Fibroblast of mammary gland (primary cell): ENCODE data around the gene MYLK4.

Experiments
- DNase-seq: peaks from one replicate; pipeline ENCODE4 v3.0.0-alpha.2; 2010; ENCODE audit warnings: low read depth
- H3K4me3 ChIP-seq: 2 replicates; pipeline ENCODE4 v1.5.1; 2011; ENCODE audit warnings: low read depth, mild to moderate bottlenecking, low read length, moderate library complexity; ENCODE audit not compliant: control insufficient read depth
- TF ChIP-seq, protein P1 (sequence below): conservative IDR thresholded peaks from 2 replicates; pipeline ENCODE4 v1.5.1; 2011; ENCODE audit warnings: low read depth, low read length, inconsistent platforms; ENCODE audit not compliant: control insufficient read depth, insufficient read depth

Gene MYLK4

GRCh38 chr6:2750832-2751231 is at the start of gene MYLK4:
MYLK4 (minus strand) TSS chr6:2750922; CDS start chr6:2749294, 1,628 bp downstream.
- no peak within 1 kb of the TSS for H3K4me3 ChIP-seq

GRCh38 chr6:2799936-2800527 is 49.3 kb upstream of the MYLK4 start:
- H3K4me3 ChIP-seq = no peak overlapping the region
- DNase-seq = no peak
- TF ChIP-seq, protein P1, sequence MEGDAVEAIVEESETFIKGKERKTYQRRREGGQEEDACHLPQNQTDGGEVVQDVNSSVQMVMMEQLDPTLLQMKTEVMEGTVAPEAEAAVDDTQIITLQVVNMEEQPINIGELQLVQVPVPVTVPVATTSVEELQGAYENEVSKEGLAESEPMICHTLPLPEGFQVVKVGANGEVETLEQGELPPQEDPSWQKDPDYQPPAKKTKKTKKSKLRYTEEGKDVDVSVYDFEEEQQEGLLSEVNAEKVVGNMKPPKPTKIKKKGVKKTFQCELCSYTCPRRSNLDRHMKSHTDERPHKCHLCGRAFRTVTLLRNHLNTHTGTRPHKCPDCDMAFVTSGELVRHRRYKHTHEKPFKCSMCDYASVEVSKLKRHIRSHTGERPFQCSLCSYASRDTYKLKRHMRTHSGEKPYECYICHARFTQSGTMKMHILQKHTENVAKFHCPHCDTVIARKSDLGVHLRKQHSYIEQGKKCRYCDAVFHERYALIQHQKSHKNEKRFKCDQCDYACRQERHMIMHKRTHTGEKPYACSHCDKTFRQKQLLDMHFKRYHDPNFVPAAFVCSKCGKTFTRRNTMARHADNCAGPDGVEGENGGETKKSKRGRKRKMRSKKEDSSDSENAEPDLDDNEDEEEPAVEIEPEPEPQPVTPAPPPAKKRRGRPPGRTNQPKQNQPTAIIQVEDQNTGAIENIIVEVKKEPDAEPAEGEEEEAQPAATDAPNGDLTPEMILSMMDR = no peak

More at GRCh38 chr6:2750832-2751231, at the start of gene MYLK4:
- TF ChIP-seq, protein P1 = no peak
- DNase-seq = no peak

DNA sequence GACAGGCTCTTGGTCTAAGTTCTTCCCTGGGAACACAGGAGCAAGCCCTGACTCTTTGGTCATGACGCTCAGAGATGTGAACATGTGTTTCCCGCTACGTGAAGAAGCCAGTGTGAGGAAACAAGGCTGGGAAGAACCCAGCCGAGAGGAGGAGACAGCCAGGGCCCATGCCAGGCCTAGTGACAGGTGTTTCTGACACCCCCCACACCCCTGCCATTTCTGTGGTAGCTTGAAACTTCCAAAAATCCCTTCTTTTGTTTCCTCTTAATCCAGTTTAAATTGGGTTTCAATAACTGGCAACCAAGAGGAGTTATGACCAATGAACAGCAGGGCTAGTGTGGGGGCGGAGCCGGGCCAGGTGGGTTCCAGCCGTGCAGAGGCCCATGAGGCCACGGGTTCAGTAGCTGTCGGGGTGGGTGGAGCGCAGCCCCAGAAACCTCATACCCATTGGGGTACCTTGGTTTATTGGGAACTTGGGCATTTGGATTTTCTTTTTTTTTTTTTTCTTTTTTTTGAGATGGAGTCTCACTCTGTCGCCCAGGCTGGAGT is 47.9 kb upstream of the MYLK4 start:
- TF ChIP-seq, protein P1 = no peak
- no peak for DNase-seq
- no peak overlapping the region for H3K4me3 ChIP-seq

DNA sequence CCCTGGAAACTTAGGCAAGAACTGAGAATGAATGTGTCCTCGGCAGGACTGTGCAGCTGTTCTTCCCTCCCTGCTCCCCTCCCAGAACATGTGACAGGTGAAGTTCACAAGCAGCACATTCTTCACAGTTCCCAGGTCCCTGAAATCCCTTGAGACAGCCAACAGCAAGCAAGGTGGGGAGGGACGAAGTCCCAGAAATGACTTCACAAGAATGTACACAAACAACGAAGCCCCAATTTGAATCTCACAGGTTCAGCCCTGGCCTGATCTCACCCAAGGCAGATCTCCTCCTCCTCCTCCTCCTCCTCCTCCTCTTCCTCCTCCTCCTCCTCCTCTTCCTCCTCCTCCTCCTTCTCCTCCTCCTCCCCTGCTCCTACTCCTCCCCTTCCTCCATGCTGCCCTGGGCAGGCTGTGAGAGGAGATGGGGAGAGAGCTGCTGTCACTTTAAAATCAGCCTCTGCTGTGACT is 46.9 kb upstream of the MYLK4 start:
- no peak for DNase-seq
- H3K4me3 ChIP-seq = no peak overlapping the region
- TF ChIP-seq, protein P1 = no peak

DNA sequence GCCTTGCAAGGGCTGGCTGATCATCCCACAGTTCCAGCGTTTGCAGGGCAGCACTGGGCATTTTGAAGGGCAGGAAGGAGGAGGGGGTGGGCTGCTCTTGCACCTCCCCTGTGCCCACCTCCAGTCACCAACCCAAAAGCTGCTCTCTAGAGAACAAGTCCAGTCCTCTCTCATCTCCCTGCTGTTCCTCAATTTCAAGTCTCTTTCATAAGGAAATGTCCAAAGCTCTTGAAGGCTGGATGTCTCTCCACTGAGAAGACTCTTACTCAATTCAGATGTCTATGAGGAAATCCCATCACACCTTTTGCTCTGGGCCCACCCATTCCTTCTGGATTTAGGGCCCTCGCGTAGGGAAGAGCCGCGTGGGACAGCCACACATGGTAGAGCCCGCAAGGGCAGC is 46.1 kb upstream of the MYLK4 start:
- no peak overlapping the region for H3K4me3 ChIP-seq
- DNase-seq = no peak
- TF ChIP-seq, protein P1 = no peak

GRCh38 chr6:2795956-2796355 is 45.2 kb upstream of the MYLK4 start:
- TF ChIP-seq, protein P1 = no peak
- DNase-seq = no peak
- no peak overlapping the region for H3K4me3 ChIP-seq
